Naive thymus-derived CD4-positive, alpha-beta T cell (primary cell): Measurements from ENCODE around the gene IL1RAPL1. TPM values are rescaled to one million over a fixed set of nuclear protein-coding genes. Genes with fewer than 3 reads are reported as not detected.

Experiments used
- ATAC-seq: fragments of 150-1000 bp; cut with Tn5 transposase; 2 replicates; pipeline ENCODE4 v1.10.0; 2021; ENCODE audit warnings: mild to moderate bottlenecking, moderate library complexity
- CTCF ChIA-PET: fragments of 350-600 bp; sonication (Branson Sonifier 250); formaldehyde crosslinking; loops from one replicate; lab custom pipeline; 2021; ENCODE audit warnings: antibody characterized with exemption; lab: Charles Lee
- POLR2A ChIA-PET: fragments of 350-600 bp; sonication (Branson Sonifier 250); formaldehyde crosslinking; loops from one replicate; lab custom pipeline; 2021; ENCODE audit warnings: antibody characterized with exemption, inconsistent platforms; lab: Charles Lee
- DNase-seq, 9 donors: peaks; one replicate each; pipeline versions ENCODE4 v3.0.0 to v3.0.0-alpha.2; 2020 to 2022; ENCODE audit warnings: mixed read lengths in 1 of 9
- H3K27ac ChIP-seq: one replicate; pipeline ENCODE4 v1.7.0; 2013; ENCODE audit warnings: mild to moderate bottlenecking, low read depth, low read length, moderate library complexity
- H3K27me3 ChIP-seq, 2 donors: one replicate each; pipeline ENCODE4 v1.7.0; 2013; ENCODE audit warnings: low read length in 2 of 2, mild to moderate bottlenecking in 2 of 2, moderate library complexity in 2 of 2; ENCODE audit not compliant: control insufficient read depth in 2 of 2, insufficient read depth in 2 of 2
- H3K36me3 ChIP-seq, 3 experiments: 1 replicate in 2 of 3; 2 replicates in 1 of 3; pipeline ENCODE4 v1.7.0; 2013; ENCODE audit warnings: low read length in 3 of 3, mild to moderate bottlenecking in 3 of 3, moderate library complexity in 1 of 3; ENCODE audit not compliant: insufficient read depth in 3 of 3, control insufficient read depth in 2 of 3
- H3K4me1 ChIP-seq, 2 donors: one replicate each; pipeline ENCODE4 v1.7.0; 2013; ENCODE audit warnings: low read length in 2 of 2, mild to moderate bottlenecking in 2 of 2, moderate library complexity in 1 of 2; ENCODE audit not compliant: control insufficient read depth in 2 of 2, insufficient read depth in 2 of 2
- H3K4me3 ChIP-seq: 2 replicates; pipeline ENCODE4 v1.7.0; 2013; ENCODE audit warnings: mild to moderate bottlenecking, low read length
- H3K9me3 ChIP-seq, 3 experiments: 1 replicate in 2 of 3; 2 replicates in 1 of 3; pipeline ENCODE4 v1.7.0; 2013; ENCODE audit warnings: low read length in 3 of 3; ENCODE audit not compliant: control insufficient read depth in 2 of 3
- H3K27ac Mint-ChIP-seq, 9 donors: one replicate each; pipeline ENCODE4 v1.8.0; 2020 to 2022; ENCODE audit warnings: mixed read lengths in 9 of 9, mild to moderate bottlenecking in 8 of 9, moderate library complexity in 5 of 9, inconsistent platforms in 2 of 9
- H3K27me3 Mint-ChIP-seq, 5 donors: one replicate each; pipeline ENCODE4 v1.8.0; 2021 to 2022; ENCODE audit warnings: mixed read lengths in 5 of 5, mild to moderate bottlenecking in 1 of 5
- H3K36me3 Mint-ChIP-seq, 5 donors: one replicate each; pipeline ENCODE4 v1.8.0; 2020 to 2022; ENCODE audit warnings: mixed read lengths in 5 of 5, mild to moderate bottlenecking in 3 of 5, inconsistent platforms in 1 of 5
- H3K4me1 Mint-ChIP-seq, 7 donors: one replicate each; pipeline ENCODE4 v1.8.0; 2020 to 2022; ENCODE audit warnings: mixed read lengths in 7 of 7, mild to moderate bottlenecking in 3 of 7, inconsistent platforms in 1 of 7
- H3K4me3 Mint-ChIP-seq, 10 donors: one replicate each; pipeline ENCODE4 v1.8.0; 2020 to 2022; ENCODE audit warnings: mild to moderate bottlenecking in 10 of 10, mixed read lengths in 10 of 10, moderate library complexity in 6 of 10, inconsistent platforms in 2 of 10
- H3K9me3 Mint-ChIP-seq, 11 donors: one replicate each; pipeline ENCODE4 v1.8.0; 2020 to 2022; ENCODE audit warnings: mixed read lengths in 11 of 11, mild to moderate bottlenecking in 4 of 11, inconsistent platforms in 1 of 11, moderate library complexity in 1 of 11
- intact Hi-C, 2 donors: fragments of 100-400 bp; cut with micrococcal nuclease; formaldehyde crosslinking; loops; one replicate each; pipeline ENCODE4 v1.15.1; 2023
- polyA plus RNA-seq, 2 donors: library from polyadenylated mRNA; unstranded; fragments of 300-500 nt; fragmentation: Illumina TruSeq; gene quantifications; one replicate each; pipeline ENCODE4 v1.2.3, GENCODE V29; 2021
- total RNA-seq, 6 experiments: library from RNA in 5 of 6; stranded (reverse) in 5 of 6; gene quantifications; 1 replicate in 5 of 6; 2 replicates in 1 of 6; pipeline ENCODE4 v1.2.3 and lab custom pipeline; 2021 to 2026

Gene IL1RAPL1
- total and polyA plus RNA-seq, 7 experiments from 2014 or later = not detected

- no peak for DNase-seq
- no peaks in the 10 kb centered on the region for H3K36me3 ChIP-seq
- H3K27ac Mint-ChIP-seq = no peak overlapping the region
- ATAC-seq = no peak
- intact Hi-C loops = no loop called here
- H3K9me3 ChIP-seq = no peaks in the 10 kb centered on the region
- no peak overlapping the region for H3K4me3 ChIP-seq
- no peaks in the 10 kb centered on the region for H3K27me3 Mint-ChIP-seq
- ChIA-PET CTCF (no interaction called here), POLR2A (no interaction called here)
- H3K27me3 ChIP-seq = no peaks in the 10 kb centered on the region
- peaks cover 0 to 2% (median 0%) of the 10 kb centered on the region in 11 donors for H3K9me3 Mint-ChIP-seq
- H3K36me3 Mint-ChIP-seq = no peaks in the 10 kb centered on the region
- no peaks in the 10 kb centered on the region for H3K4me1 ChIP-seq
- H3K4me1 Mint-ChIP-seq = no peaks in the 10 kb centered on the region
- H3K4me3 Mint-ChIP-seq = no peak overlapping the region
- no peak overlapping the region for H3K27ac ChIP-seq
These were observed 1303.5 kb downstream of the IL1RAPL1 start for GRCh38 chrX:29890646-29891200.

- no peak overlapping the region for H3K27ac Mint-ChIP-seq
- no peaks in the 10 kb centered on the region for H3K4me1 ChIP-seq
- H3K27ac ChIP-seq = no peak overlapping the region
- DNase-seq (no peak), ATAC-seq (no peak)
- no peak overlapping the region for H3K4me3 ChIP-seq
- intact Hi-C loops = no loop called here
- no peak overlapping the region for H3K4me3 Mint-ChIP-seq
- H3K9me3 ChIP-seq = no peaks in the 10 kb centered on the region
- peaks cover 0 to 2% (median 0%) of the 10 kb centered on the region in 7 donors for H3K4me1 Mint-ChIP-seq
- no peaks in the 10 kb centered on the region for H3K27me3 ChIP-seq
- H3K36me3 ChIP-seq = no peaks in the 10 kb centered on the region
- peaks cover 0 to 4% (median 0%) of the 10 kb centered on the region in 11 donors for H3K9me3 Mint-ChIP-seq
- no peaks in the 10 kb centered on the region for H3K27me3 Mint-ChIP-seq
- ChIA-PET CTCF (no interaction called here), POLR2A (no interaction called here)
- H3K36me3 Mint-ChIP-seq = no peaks in the 10 kb centered on the region
These were observed 1314.8 kb downstream of the IL1RAPL1 start for GRCh38 chrX:29902004-29902403.

GRCh38 chrX:29903360-29903759 lies 1316.1 kb downstream of the IL1RAPL1 start:
- intact Hi-C loops = no loop called here
- no peaks in the 10 kb centered on the region for H3K27me3 ChIP-seq
- ChIA-PET CTCF (no interaction called here), POLR2A (no interaction called here)
- peaks cover 0 to 2% (median 0%) of the 10 kb centered on the region in 7 donors for H3K4me1 Mint-ChIP-seq
- H3K4me3 ChIP-seq = no peak overlapping the region
- no peaks in the 10 kb centered on the region for H3K9me3 ChIP-seq
- no peak for DNase-seq
- H3K4me1 ChIP-seq = no peaks in the 10 kb centered on the region
- H3K36me3 ChIP-seq = no peaks in the 10 kb centered on the region
- peaks cover 0 to 4% (median 0%) of the 10 kb centered on the region in 11 donors for H3K9me3 Mint-ChIP-seq
- no peaks in the 10 kb centered on the region for H3K27me3 Mint-ChIP-seq
- no peak overlapping the region for H3K27ac Mint-ChIP-seq
- no peak for ATAC-seq
- no peaks in the 10 kb centered on the region for H3K36me3 Mint-ChIP-seq
- no peak overlapping the region for H3K4me3 Mint-ChIP-seq
- H3K27ac ChIP-seq = no peak overlapping the region

GRCh38 chrX:29911673-29912072 lies 1324.4 kb downstream of the IL1RAPL1 start:
- Histone ChIP-seq H3K27me3 (no peaks in the 10 kb centered on the region), H3K9me3 (no peaks in the 10 kb centered on the region), H3K4me3 (no peak overlapping the region), H3K27ac (no peak overlapping the region), H3K36me3 (no peaks in the 10 kb centered on the region), H3K4me1 (no peaks in the 10 kb centered on the region)
- no peaks in the 10 kb centered on the region for H3K27me3 Mint-ChIP-seq
- DNase-seq (no peak), ATAC-seq (no peak)
- ChIA-PET POLR2A (no interaction called here), CTCF (no interaction called here)
- H3K4me1 Mint-ChIP-seq = no peaks in the 10 kb centered on the region
- intact Hi-C loops = no loop called here
- H3K9me3 Mint-ChIP-seq = peaks cover 0 to 5% (median 0%) of the 10 kb centered on the region in 11 donors
- H3K27ac Mint-ChIP-seq = no peak overlapping the region
- H3K36me3 Mint-ChIP-seq = no peaks in the 10 kb centered on the region
- H3K4me3 Mint-ChIP-seq = no peak overlapping the region

GRCh38 chrX:29913647-29914046 lies 1326.4 kb downstream of the IL1RAPL1 start:
- Histone ChIP-seq H3K9me3 (no peaks in the 10 kb centered on the region), H3K4me1 (no peaks in the 10 kb centered on the region), H3K27me3 (no peaks in the 10 kb centered on the region), H3K4me3 (no peak overlapping the region), H3K27ac (no peak overlapping the region), H3K36me3 (no peaks in the 10 kb centered on the region)
- DNase-seq (no peak), ATAC-seq (no peak)
- Mint-ChIP-seq H3K9me3 (peaks cover 0 to 5% (median 2%) of the 10 kb centered on the region in 11 donors), H3K27ac (no peak overlapping the region), H3K27me3 (no peaks in the 10 kb centered on the region), H3K4me1 (no peaks in the 10 kb centered on the region), H3K4me3 (no peak overlapping the region), H3K36me3 (no peaks in the 10 kb centered on the region)
- intact Hi-C loops = no loop called here
- POLR2A ChIA-PET = no interaction called here
- CTCF ChIA-PET = no interaction called here

GRCh38 chrX:29922607-29923006 lies 1335.4 kb downstream of the IL1RAPL1 start:
- no peak overlapping the region for H3K4me3 ChIP-seq
- no peaks in the 10 kb centered on the region for H3K4me1 ChIP-seq
- Mint-ChIP-seq H3K27ac (no peak overlapping the region), H3K27me3 (no peaks in the 10 kb centered on the region), H3K9me3 (peaks cover 0 to 4% (median 0%) of the 10 kb centered on the region in 11 donors), H3K36me3 (no peaks in the 10 kb centered on the region), H3K4me1 (no peaks in the 10 kb centered on the region), H3K4me3 (no peak overlapping the region)
- H3K27ac ChIP-seq = no peak overlapping the region
- DNase-seq = no peak
- intact Hi-C loops = no loop called here
- H3K27me3 ChIP-seq = no peaks in the 10 kb centered on the region
- ATAC-seq = no peak
- H3K9me3 ChIP-seq = no peaks in the 10 kb centered on the region
- CTCF ChIA-PET = no interaction called here
- H3K36me3 ChIP-seq = no peaks in the 10 kb centered on the region
- POLR2A ChIA-PET = no interaction called here

- Histone ChIP-seq H3K36me3 (no peaks in the 10 kb centered on the region), H3K4me1 (no peaks in the 10 kb centered on the region), H3K27me3 (no peaks in the 10 kb centered on the region), H3K4me3 (no peak overlapping the region), H3K9me3 (no peaks in the 10 kb centered on the region), H3K27ac (no peak overlapping the region)
- Mint-ChIP-seq H3K36me3 (no peaks in the 10 kb centered on the region), H3K27ac (no peak overlapping the region), H3K27me3 (no peaks in the 10 kb centered on the region), H3K4me3 (no peak overlapping the region), H3K4me1 (no peaks in the 10 kb centered on the region), H3K9me3 (peaks cover 0 to 4% (median 0%) of the 10 kb centered on the region in 11 donors)
- ChIA-PET CTCF (no interaction called here), POLR2A (no interaction called here)
- intact Hi-C loops = no loop called here
- ATAC-seq (no peak), DNase-seq (no peak)
These were observed 1338.8 kb downstream of the IL1RAPL1 start for GRCh38 chrX:29926056-29926455.
